Stimulated activated CD8-positive, alpha-beta memory T cell treated with anti-CD3 and anti-CD28 coated beads, Interleukin-2, amount 100 ng/mL, for 48 hours (primary cell): ENCODE measurements around the gene SGCA.

Source experiments
- DNase-seq, 2 donors: peaks; one replicate each; pipeline ENCODE4 v3.0.0-alpha.2; 2020; ENCODE audit warnings: low read depth in 2 of 2

SGCA gene

DNA sequence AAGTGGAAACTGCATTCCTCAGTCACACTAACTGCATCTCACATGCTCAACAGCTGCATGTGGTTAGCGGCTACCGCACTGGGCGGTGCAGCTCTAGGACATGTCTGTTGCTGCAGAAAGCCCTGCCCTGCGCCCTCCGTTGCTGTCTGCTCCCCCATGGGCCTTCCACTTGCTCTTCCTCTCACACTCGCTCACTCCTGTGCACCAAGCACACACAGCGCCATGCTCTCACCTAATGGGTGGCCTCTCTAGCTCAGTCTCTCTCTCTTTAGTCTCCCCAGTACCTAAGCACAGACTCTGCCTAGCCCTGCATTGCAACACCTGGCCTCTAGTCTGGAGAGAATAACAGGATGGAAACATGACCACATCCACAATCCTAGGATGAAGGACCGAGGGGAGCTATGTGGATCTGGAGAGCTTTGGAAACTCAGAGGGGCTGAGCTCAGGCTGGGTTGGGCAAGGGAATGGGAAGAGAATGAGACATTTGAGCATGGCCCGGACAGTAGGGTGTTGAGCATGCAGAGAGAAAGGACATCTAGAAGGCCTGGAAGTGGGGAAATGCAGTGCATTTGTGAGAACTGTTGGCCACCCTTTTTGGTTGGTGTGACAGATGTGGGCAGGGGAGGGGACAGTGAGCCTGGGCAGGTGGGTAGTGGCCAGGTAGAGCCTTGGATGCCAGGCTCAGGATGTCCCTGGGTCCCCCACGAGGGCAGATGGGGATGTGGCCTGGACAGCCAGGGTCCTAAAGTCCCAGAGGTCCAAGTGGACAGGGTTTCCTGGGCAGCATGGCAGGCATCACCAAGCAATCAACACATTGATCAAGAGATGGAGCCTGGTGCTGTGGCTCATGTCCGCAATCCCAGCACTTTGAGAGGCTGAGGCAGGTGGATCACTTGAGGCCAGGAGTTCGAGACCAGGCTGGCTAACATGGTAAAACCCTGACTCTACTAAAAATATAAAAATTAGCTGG is 16.1 kb downstream of the SGCA start:
- DNase-seq, result no peak

DNA sequence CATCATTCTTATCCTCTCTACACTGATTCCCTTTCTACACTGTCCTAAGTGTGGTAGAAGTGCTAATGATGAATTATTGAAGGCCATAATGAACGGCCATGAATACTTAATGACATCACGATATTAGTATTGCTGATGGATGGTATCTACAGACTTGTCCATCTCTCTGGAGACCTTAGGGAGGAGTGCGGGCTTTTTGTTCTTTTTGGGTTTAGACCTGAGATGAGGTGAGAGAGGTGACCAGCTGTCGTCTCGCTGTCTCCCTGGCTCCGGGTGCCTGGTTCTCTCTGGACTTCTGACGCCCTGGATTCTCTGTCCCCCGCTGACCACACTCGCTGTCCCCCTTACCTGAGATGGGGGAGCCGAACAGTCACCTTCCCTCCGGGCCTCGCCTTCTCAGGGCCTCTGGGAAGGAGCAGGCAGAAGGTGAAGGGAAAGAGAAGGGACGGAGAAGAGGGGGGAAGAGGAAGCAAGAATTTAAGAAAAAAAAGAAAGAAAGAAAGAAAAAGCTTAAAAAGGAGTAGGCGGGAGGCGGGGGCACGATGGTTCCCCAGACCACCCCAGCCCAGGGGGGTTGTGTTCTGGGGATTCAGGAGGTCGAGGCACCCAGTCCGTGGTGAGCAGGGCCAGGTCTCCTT is 17.1 kb downstream of the SGCA start:
- DNase-seq, result no peak

DNA sequence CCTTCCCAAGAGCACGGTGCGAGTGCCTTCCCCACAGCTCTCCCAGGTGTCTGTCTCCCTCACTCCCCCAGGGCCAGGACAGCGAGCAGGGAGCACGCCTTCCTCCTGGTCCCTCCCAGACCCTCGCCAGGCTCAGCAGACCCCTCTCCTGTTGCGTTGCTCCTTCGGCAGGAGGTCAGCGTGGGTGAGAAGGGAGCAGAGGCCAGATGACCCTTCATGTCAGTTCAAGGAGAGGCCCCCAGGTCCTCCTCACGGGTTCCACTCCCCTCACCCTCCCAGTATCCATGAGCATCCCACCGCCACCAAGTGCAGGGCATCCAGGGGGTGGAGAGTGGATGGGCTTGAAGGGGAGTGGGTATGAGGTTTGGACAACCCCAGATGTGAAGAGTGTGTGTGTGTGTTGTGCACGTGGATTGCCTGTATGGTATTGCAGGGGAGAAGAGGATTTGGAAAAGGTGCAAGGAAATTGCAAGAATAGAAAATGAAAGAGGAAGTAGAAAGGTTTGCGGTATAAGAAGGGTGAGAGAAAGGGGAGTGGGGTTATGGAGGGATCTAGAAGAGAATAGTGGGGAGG is 17.7 kb downstream of the SGCA start:
- no peak for DNase-seq

DNA sequence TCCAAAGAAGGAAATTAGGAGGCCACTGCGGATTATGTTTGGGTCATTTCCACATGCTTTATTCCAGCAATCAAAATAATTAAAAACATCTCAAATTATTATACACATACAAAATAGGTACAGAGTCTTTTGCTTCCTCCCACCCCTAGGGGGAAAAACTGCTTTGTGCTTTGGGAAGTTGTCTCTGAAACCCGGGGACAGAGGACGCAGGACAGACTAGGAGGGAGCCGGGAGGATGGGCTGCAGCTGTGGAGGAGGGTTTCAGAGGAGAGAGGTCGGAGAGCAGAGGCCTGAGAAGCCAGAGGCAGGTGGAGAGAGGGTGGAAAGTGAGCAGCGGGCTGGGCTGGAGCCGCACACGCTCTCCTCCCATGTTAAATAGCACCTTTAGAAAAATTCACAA is 18.3 kb downstream of the SGCA start:
- no peak for DNase-seq

DNA sequence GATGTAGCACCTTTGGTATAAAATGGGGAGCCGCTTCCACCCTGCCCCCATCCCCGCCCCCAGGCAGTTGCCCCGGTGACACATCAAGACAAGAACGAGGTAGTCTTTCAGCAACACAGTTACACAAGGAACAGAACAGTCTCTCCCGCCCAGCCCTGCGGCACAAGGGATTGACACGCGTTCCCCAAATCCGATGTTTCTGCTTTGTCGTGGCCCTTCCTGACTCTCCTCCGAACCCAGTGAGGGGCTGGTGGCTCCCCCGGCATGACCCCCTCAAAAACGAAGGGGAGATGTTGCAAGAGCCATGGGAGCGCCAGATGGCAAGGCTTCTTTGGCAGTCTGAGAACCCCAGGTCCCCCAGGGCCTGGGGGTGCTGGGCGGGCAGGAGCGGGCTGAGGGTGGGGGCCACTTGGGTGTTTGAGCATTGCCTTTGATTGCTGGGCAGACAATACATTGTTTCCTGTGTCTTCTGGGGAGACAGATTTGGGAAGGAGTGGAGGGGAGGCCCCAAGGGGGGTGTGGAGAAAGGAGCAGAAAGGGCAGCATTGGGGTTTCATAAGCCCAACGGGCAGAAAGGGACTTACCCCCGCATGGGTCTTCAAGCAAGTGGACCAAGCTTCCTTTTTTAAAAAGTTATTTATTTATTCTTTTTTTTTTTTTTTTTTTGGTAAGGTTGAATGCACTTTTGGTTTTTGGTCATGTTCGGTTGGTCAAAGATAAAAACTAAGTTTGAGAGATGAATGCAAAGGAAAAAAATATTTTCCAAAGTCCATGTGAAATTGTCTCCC is 19.0 kb downstream of the SGCA start:
- DNase-seq, result no peak

DNA sequence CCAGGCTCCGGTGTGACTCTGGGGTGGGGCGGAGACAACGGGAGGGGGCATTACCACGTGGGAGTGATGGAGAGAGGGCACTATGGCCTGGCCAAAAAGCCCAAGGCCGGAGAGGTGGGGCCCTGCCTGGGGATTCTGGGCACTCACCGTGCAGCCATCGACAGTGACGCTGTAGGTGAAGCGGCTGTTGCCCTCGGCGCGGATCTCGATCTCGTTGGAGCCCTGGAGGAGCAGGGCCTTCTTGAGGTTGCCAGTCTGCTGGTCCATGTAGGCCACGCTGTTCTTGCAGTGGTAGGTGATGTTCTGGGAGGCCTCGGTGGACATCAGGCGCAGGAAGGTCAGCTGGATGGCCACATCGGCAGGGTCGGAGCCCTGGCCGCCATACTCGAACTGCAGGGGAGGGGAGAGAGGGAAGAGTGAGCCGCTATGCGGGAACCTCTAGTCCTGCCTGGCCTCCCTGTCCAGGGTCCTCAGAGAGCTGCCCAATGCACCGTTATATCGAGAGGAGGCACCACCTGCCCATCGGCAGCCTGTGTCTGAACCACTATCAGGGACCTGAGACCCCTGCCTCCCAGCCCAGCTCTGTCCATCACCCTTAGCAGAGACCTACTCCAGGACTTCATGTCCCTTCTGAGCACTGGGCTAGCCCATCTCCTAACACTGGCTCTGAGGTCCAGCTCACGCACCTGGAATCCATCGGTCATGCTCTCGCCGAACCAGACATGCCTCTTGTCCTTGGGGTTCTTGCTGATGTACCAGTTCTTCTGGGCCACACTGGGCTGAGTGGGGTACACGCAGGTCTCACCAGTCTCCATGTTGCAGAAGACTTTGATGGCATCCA is 20.0 kb downstream of the SGCA start:
- no peak for DNase-seq

DNA sequence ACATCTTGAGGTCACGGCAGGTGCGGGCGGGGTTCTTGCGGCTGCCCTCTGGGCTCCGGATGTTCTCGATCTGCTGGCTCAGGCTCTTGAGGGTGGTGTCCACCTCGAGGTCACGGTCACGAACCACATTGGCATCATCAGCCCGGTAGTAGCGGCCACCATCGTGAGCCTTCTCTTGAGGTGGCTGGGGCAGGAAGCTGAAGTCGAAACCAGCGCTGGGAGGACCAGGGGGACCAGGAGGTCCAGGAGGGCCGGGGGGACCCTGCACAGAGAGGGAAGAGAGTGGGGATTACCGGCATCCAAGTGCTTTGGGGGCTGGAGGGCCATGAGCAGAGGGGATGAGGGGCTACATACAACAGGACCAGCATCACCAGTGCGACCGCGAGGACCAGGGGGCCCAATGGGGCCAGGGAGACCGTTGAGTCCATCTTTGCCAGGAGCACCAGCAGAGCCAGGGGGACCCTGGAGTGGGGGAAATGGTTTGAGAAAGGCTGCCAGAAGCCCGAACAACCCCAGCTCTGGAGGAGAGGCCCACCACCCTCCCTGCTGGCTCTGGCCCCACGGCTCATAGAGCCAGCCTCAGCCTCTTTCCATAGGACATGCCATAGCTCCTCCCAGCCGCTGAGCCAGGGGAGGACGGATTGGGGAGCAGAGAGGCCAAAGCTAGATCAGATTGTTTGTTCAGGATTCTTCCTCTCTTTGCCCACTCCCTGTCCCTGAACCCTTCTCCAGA is 21.0 kb downstream of the SGCA start:
- no peak for DNase-seq

DNA sequence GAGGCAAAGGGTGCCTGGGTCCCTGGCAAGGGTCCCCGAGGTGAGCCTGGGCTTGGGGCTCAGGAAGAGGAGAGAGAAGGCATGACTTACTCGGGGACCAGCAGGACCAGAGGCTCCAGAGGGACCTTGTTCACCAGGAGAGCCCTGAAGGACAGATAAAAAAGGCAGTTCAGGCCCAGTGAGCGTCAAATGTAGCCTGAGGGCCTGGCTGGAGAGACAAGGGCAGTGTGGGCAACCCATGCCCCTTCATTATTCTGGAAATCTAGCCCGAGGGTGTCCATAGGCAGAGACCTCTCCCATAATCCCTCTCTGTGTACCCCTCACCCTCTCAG is 21.6 kb downstream of the SGCA start:
- DNase-seq, result no peak

DNA sequence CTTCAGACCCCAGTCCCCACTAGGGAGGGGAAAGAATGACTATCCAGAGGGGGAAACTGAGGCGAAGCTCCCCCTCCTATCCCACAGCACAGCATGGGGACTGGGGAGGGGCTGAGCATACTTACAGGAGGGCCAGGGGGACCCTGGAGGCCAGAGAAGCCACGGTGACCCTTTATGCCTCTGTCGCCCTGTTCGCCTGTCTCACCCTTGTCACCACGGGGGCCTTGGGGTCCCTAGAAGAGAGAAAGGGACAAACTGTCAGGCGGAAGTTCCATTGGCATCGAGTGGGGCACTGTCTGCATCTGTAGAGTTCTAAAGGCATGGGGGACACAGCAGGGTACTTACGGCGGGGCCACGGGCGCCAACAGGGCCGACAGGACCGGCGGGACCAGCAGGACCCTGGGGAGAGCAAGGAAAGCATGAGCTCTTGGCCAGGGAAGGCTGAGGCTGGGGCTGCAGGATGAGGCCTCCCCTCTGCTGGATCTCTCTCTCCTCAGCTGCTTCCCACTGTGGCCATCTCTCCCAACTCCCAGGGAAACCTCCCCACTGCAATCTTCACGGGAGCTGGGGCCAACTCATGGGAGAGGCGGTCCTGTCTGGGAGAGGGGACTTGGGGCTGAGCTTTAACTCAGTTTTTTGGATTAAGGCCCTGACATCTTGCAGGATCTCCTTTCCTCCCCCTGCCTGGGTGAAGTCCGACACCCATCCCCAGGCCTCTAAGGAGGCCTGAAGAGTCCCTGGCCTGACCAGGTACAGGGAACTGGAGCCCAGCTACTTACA is 22.1 kb downstream of the SGCA start:
- DNase-seq, result no peak

DNA sequence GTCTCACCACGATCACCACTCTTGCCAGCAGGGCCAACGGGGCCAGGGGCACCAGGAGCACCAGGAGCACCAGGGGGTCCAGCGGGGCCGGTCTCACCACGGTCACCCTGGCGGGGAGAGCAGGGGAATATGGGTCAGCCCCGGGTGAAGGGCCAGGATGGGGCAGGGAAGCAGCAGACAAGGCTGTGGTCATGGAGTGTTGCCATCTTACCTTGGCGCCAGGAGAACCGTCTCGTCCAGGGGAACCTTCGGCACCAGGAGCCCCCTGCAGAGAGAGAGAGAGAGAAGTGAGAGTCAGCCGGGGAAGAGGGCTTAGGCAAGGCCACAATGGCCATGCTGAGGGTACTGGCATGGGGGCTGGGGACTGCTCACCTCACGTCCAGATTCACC is 22.7 kb downstream of the SGCA start:
- DNase-seq, result no peak

DNA sequence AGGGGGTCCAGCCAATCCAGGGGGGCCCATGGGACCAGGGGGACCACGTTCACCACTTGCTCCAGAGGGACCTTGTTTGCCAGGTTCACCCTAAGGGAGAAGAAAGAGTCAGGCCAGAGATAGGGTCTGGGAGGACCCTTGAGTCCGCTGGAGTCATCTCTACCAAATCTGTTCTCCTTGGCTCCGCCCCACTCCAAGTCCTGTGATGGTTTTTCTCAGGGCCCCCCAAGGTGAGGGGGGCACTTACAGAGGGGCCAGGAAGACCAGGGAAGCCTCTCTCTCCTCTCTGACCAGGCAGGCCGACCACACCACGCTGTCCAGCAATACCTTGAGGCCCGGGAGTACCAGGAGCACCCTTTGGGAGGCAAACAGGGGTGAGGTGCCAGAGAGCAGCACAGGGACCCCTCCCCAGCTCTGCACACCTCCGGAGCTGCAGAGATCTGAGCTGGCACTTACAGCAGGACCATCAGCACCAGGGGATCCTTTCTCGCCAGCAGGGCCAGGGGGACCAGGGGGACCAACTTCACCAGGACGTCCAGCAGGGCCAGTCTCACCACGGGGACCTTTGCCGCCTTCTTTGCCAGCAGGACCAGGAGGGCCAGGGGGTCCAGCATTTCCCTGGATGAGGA is 23.2 kb downstream of the SGCA start:
- no peak for DNase-seq

DNA sequence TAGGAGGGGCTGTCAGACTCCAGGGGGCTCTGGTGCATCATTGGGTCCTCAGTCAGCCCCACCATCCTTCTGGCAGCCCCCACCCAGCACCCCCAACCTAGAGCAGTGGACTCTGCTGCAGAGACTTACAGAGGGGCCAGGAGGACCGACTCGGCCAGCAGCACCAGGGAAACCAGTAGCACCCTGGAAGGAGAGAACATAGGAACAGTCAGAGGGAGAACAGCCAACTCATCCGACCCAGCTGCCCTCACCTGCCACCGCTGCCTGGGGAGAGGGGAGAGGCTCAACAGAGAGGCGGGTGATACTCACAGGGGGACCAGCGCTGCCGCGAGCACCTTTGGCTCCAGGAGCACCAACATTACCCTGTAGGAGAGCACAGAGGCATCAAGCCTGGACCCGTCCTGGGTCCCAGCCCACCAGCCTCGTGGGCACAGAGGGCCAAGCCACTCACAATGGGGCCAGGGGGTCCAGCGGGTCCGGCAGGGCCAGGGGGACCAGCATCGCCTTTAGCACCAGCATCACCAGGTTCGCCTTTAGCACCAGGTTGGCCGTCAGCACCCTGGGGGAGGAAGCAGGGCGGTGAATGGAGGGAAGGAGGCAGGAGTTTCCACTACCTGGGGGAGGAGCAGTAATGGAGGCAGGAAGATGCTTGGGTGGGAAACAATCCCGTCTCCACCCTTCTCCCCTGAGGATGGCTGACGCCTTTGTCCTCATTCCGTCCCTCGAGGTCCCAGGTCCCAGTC is 23.9 kb downstream of the SGCA start:
- DNase-seq, result no peak

DNA sequence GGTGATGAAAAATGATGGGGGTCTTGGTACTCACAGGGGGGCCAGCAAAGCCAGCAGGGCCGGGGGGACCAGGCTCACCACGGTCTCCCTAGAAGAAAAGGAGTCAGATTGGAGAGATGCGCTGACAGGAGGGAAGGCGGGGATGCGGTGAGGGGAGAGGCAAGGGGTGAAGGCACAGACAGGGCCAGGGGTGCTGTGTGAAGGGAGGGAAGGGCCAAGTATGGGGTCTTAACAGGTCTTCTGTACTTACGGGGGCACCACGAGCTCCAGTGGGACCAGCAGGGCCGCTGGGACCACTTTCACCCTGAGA is 24.4 kb downstream of the SGCA start:
- DNase-seq, result no peak

DNA sequence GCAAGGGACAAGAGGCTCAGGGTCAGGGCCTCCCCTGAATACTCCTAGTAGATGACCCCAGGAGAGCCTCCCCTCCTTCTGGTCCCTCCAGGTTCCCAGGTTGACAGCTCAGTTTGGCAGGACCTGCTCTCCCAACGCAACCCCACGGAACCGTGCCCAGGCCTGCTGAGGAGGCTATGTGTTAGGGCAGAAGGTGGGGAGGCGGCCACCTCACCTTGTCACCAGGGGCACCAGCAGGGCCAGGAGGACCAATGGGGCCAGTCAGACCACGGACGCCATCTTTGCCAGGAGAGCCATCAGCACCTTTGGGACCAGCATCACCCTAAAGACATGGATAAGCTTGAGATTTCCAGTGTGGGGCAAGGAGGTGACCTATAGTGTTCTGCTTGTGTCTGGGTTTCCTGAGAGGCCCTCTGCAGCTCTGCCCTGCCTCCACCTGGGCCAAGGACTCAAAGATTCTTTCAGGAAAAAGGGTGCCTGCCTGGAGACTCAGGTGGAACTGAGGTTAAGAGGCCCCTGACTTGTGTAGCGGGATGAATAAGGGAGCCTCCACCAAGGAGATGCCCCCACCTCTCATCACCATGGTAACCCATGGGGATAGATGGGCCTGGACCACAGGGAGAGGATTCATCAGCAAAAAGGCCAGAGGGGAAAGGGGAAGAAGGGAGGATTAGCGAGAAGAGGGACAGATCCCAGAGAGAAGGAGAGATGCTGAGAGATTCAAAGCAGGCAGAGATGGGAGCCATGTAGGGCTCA is 25.0 kb downstream of the SGCA start:
- no peak for DNase-seq

DNA sequence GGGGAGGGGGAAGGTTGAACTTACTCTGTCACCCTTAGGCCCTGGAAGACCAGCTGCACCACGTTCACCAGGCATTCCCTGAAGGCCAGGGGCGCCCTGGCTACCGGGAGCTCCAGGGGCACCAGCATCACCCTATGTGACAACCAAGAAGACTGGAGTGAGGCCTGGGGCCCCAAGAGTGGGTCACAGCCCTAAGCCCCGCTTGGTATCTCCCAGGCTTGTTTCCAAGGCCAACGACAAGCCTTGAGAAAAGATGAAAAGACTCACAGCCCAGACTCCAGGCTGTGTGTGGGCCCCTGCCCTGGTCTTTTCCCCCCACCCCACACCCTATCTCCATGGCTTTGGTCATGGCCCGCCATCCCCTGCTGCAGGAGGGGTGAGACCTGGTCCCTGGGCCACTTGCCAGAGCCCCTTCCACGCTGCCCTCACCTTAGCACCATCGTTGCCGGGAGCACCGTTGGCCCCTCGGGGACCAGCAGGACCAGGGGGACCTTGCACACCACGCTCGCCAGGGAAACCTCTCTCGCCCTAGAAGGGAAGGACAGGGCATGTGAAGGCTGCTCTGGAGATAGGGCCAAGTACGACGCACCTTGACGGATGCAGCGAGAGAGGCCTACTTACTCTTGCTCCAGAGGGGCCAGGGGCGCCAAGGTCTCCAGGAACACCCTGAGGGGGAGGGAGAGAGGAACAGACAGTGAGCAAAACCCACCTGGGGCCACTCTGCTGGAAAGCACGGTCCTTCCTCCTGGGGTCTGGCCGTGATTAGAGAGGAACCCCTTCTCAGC is 25.7 kb downstream of the SGCA start:
- no peak for DNase-seq

DNA sequence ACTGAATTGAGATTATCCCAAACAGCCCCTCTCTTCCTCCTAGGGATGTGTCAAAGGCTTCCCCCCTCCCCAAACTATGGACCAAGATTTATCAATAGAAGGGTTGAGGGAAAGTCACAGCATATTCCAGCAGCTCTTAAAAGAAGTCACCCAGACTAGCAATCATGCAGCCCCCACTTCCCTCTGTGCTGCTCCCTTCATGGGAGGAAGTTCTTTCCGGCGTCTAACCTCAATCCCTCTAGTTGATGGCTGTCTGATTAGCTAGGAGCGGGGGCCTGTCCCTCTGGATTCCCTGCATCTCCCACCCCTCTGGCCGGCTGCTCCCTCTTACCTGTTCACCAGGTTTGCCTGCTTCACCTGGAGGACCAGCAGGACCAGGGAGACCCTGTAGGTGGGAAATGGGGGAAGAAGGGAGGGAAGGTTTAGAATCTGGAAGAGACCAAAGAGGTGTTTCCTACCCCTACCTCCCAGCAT is 26.4 kb downstream of the SGCA start:
- DNase-seq, result no peak

DNA sequence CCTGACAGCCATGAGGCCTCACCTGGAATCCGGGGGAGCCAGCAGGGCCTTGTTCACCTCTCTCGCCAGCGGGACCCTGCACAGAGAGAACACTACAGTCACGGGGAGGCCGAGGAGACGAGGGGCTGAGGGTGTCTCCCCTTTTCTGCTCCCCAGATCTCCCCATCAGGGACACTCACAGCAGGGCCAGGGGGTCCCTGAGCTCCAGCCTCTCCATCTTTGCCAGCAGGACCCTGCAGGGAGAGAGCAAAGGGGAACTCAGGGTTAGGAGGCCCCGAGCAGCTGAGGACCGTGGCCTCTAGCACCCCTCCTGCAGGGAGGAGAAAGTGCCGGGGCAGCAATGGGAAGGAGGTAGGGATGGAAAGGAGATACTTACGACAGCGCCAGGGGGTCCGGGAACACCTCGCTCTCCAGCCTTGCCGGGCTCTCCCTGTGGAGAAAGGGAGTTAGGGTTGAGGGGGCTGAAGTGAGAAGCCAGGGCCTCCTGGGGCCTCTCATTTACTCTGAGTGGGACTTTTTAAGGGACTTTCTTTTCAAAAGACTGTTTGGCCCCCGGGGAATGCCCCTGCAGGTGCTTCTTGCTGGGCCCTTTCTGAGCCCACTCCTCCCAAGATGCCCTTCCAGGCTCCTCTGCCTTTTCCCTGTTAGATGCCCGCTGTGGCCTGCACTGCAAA is 26.9 kb downstream of the SGCA start:
- DNase-seq, result no peak
